C4-2B (cell line): ENCODE data around the gene PLA2G2E.
"Not testable (repeated sequence)": the region's sequence is repeated elsewhere in the genome, so short reads cannot be mapped to it uniquely, and the experiment has no call there.

Experiments used
- H3K27ac ChIP-seq: fragments of 450-650 bp; 2 replicates; pipeline ENCODE4 v1.5.1; 2017
- ZFX ChIP-seq: fragments of 450-650 bp; IDR thresholded peaks from 2 replicates; pipeline ENCODE4 v1.6.1; 2017
- TF ChIP-seq, protein P1 (sequence below): fragments of 450-650 bp; conservative IDR thresholded peaks from 2 replicates; pipeline ENCODE4 v1.5.1; 2017; ENCODE audit warnings: mild to moderate bottlenecking

PLA2G2E gene

DNA sequence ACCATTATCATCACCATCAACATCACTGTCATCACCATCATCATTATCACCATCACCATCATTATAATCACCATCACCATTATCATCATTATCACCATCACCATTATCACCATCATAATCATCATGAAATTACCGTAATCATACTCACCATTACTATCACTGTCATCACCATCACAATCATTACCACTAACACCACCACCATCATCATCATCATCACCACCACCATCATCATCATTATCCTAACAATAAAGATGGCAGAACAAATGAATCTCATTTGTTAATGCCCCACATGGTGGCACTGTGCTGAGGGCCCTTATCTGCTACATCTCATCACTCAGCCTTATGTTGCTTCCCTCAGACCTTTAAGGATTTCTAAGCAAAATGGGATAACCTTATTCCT is 9.4 kb upstream of the PLA2G2E start:
- no peak overlapping the region for H3K27ac ChIP-seq
- TF ChIP-seq ZFX = no peak
- TF ChIP-seq, protein P1, sequence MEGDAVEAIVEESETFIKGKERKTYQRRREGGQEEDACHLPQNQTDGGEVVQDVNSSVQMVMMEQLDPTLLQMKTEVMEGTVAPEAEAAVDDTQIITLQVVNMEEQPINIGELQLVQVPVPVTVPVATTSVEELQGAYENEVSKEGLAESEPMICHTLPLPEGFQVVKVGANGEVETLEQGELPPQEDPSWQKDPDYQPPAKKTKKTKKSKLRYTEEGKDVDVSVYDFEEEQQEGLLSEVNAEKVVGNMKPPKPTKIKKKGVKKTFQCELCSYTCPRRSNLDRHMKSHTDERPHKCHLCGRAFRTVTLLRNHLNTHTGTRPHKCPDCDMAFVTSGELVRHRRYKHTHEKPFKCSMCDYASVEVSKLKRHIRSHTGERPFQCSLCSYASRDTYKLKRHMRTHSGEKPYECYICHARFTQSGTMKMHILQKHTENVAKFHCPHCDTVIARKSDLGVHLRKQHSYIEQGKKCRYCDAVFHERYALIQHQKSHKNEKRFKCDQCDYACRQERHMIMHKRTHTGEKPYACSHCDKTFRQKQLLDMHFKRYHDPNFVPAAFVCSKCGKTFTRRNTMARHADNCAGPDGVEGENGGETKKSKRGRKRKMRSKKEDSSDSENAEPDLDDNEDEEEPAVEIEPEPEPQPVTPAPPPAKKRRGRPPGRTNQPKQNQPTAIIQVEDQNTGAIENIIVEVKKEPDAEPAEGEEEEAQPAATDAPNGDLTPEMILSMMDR = no peak

DNA sequence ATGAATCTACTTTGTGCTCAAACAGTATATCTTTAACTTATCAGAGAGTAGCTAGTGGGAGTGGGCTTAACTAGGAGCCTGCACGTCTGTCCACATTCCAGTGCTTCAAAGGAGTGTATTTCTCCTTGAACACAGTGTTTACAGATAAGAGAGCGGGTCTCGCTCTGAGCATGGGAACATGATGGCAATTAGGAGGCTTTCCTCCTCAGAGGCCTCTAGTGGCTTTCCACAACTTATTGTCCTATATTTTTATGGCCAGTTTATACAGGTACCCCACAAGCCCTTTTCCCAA is 3.7 kb upstream of the PLA2G2E start:
- H3K27ac ChIP-seq = not testable (repeated sequence)

DNA sequence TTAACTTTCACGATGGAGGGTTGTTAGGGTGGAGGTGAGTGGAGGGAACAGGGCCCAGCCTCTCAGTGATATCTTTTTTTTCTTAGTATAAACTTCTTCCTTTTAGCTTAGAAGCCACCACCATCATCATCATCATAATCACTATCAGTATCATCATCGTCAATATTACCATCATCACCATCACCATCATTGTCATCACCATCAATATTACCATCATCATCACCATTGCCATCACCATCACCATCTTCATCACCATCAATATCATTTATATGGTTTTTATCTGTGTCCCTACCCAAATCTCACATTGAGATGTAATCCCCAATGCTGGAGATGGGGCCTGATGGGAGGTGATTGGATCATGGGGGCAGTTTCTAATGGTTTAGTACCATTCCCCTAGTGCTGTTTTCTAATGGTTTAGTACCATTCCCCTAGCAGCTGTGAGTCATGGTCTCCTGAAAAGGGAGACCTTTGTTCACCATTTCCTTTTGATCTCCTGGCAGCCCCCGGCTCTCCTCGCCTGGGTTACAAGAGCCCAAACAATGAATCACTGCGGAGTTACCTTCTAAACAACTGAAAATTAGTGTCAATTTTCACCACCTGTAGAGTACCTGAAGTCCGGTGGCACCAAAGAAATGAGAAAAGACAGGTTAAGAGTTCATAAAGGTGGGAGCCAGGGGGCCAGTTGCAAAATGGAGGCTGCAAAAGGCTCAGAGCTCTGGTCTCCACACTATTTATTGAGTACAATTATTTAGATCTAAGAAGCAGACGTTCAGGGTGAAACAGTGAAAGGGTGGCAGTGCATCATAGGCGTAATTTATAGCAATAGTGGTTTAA is 3.1 kb upstream of the PLA2G2E start:
- TF ChIP-seq, protein P1 = no peak
- no peak for TF ChIP-seq ZFX
- H3K27ac ChIP-seq = no peak overlapping the region

DNA sequence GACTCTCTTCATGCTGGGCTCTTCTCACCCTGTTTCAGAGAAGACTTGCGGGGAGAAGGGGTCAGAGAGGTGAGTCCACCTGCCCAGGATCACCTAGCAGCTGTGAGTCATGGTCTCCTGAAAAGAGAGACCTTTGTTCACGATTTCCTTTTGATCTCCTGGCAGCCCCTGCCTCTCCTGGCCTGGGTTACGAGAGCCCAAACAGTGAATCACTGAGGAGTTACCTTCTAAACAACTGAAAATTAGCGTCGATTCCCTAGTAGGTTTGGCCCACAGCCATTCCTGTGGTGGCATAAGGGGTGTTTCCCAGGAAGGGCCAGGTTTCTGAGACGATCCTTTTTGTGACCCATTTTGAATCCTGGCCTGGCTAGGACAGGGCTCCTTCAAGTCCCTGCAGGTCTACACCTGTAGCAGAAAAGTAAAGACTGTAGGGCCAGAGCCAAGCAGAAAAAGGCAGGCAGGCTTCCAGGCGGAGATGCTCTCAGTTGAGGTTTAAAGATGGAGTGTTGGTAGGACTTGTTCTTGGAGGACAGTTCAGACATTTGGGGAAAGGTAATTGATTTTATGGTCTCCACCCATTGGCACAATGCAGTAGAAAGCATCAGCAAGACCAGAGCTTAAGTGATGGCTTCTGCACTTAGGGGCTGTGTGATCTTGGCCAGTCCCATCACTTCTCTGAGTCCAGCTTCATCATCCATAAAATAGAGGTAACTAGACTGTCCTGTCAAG is 2.1 kb upstream of the PLA2G2E start:
- H3K27ac ChIP-seq = no peak overlapping the region
- no peak for TF ChIP-seq ZFX
- TF ChIP-seq, protein P1 = no peak

DNA sequence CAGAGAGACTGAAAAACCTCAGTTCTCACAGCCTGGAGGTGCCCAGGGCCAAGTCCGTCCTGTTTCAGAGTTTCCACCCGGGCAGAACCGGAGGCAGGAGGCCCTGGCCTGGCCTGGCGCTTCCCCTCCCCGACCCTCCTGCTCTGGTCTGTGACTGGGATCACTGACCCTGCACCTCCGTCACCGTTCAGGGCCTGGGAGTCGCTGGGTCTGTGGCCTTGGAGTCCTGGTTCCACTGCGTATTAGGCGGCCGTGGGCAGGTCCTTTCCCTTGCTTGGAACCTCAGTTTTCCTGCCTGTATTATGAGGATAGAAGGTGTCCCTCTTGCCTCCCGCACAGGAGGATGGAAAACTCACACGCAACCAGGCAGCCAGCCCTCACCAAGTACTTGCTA is 533 bp upstream of the PLA2G2E start:
- no peak overlapping the region for H3K27ac ChIP-seq
- no peak for TF ChIP-seq ZFX
- TF ChIP-seq, protein P1 = no peak

DNA sequence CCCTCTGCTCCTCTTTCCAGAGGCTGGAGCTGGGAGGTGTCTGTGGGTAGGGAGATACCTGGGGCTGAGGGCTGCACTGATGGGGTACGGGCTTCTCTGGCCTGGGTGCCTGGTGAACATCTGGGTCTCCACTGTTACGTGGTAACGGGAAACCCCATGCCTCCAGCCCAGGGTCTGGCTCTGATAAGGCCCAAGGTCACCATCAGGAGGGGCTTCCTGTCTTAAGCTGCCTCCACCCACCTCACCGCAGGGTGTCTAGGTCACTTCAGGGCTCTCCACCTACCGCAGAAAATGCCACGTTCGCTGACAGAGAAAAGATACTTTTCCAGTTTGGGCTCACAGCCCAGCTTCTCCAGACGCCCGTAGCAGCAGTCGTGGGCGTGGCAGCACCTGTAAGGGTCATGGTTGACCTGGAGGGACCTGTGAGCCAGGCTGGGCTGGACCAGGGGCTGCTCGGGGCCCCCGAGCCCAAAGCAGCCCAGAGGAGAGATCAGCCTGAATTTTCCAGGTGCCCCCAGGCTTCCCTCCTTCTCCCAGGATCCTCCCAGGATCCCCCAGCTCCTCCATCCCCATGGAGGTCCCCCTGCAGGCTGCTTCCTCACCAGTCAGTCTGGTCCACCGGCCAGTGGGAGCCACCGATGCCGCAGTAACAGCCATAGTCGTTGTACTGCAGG is 1.3 kb downstream of the PLA2G2E start:
- no peak for TF ChIP-seq ZFX
- TF ChIP-seq, protein P1 = no peak
- no peak overlapping the region for H3K27ac ChIP-seq

DNA sequence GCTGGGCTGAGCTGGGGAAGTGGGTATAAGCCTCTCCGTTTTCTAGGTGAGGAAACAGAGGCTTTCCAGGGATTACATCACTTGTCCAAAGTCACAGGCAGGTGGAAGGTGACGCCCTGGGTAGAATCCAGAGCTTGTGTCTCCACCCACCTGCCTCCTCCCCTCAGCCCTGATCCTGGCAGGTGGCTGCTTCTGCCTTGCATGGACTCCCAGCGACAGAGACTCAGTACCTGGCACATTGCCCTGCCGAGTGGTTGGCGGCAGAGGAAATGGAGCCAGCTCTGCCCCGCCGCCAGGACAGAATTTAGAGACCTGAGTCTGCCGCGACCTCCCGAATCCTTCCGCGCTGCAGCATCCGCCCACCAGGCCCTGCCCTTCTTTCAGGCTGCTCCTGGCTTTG is 2.1 kb downstream of the PLA2G2E start:
- no peak for TF ChIP-seq ZFX
- no peak overlapping the region for H3K27ac ChIP-seq

DNA sequence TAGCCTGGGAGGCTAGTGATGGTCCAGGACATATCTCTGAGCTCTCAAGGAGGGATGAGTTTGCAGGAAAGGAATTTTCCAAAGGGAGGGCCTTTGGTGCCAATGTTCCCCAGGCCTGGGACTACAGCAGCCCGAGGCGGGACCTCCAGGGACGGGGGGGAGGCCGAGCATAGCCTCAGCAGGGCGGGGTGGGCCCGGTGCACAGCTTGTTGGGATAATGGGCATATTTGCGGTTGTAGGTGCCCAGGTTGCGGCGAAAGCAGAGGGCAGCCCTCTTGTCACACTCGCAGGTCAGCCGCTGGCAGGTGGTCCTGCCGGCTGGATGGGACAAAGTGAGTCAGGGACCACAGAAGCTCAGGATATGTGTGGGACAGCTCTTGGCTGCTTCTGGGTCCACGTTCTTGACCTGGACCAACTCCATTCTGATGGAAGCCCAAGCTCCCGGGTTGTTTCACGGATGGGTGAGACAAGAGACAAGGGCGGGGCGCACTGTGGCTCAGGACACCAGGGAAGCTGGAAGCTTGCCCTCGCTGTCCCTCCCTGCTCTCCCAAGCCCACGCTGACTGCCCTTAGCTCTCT is 3.2 kb downstream of the PLA2G2E start:
- no peak for TF ChIP-seq ZFX
- TF ChIP-seq, protein P1 = no peak
- H3K27ac ChIP-seq = no peak overlapping the region
